ENCODE data around the gene ATP9B.

The ATP9B gene

DNA sequence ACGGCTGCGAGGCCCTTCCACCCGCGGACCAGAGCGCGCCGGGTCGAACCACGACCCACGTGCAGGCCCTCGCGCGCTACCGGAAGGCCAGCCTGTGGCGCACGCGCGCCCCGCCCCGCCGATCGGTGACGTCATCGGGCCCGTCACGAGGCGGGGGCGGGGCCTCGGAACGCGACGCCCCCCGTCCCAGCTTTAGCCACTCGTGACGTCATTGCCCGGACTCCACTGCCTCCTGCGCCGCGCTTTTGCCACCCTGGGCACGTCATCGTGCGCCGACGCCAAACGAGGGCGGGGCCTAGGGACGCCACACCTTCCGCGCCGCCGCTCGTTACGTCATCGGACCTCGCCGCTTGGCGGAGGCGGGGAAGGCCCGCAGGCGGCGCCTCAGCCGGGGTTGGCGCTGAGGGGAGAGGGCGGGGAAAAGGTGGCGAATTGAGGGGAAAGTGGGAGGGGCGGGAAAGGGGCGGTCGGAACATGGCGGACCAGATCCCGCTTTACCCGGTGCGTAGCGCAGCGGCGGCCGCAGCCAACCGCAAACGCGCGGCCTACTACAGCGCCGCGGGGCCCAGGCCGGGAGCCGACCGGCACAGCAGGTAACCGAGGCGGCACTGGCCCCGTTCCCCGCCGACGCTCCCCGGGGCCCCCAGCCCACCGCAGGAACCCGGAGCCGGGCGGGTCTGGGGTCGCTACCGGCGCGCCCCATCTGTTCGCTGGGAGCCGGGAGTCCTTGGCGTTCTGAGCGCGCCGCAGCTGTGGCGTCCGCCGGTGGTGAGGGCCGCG, at the start of gene ATP9B:
Gene ATP9B, plus strand, starts transcription at position 458 of the 780 bp plus-strand sequence. Its CDS starts 17 bp downstream, at position 475.
- DNase-seq (ENCODE audit: low read depth): peak; percentile 97

DNA sequence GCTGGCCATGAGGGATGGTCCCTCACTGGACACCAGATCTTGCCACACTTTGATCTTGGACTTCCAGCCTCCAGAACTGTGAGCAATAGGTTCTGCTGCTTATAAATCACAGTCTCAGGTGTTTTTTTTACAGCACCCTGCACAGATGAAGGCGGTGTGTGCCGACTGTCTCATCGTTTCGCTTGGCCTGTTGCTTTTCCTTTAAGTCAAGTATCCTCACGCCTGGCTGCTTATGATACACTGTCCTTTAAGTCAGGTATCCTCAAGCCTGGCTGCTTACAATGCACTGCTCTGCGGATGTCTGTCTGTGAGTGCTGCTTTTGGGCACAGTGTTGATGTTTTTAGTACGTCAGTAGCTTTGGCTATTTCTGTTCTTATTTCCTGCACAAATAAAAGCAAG, 49.3 kb upstream of the ATP9B start:
- no peak for DNase-seq (ENCODE audit: low read depth)

- DNase-seq (ENCODE audit: low read depth): no peak
These were observed 46.6 kb upstream of the ATP9B start for GRCh38 chr18:79022603-79023002.

- no peak for DNase-seq (ENCODE audit: low read depth)
These were observed 42.7 kb upstream of the ATP9B start for GRCh38 chr18:79026491-79026890.

GRCh38 chr18:79030680-79031079, 38.5 kb upstream of the ATP9B start:
- DNase-seq (ENCODE audit: low read depth): no peak

DNA sequence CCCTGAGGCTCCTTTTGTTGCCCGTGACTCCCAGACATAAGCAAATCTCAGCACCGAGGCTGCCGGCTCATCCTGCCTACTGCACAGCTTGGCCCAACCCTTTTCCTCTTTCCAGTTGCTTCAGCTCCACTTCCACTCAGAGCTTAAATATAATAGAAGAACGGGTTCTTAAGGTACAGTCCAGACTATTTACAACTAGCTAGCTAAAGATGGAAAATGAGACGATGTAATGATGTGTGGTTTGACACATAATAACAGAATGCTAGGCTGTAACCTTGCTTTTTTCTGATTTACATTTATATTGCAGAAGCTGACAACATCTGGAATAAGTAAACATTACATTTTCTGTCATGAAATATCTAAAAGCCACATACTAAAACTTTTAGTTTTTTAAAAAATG, 26.9 kb upstream of the ATP9B start:
- no peak for DNase-seq (ENCODE audit: low read depth)

- no peak for DNase-seq (ENCODE audit: low read depth)
These were observed 25.9 kb upstream of the ATP9B start for GRCh38 chr18:79043288-79043687.

GRCh38 chr18:79046522-79046921, 22.7 kb upstream of the ATP9B start:
- DNase-seq (ENCODE audit: low read depth): no peak

DNA sequence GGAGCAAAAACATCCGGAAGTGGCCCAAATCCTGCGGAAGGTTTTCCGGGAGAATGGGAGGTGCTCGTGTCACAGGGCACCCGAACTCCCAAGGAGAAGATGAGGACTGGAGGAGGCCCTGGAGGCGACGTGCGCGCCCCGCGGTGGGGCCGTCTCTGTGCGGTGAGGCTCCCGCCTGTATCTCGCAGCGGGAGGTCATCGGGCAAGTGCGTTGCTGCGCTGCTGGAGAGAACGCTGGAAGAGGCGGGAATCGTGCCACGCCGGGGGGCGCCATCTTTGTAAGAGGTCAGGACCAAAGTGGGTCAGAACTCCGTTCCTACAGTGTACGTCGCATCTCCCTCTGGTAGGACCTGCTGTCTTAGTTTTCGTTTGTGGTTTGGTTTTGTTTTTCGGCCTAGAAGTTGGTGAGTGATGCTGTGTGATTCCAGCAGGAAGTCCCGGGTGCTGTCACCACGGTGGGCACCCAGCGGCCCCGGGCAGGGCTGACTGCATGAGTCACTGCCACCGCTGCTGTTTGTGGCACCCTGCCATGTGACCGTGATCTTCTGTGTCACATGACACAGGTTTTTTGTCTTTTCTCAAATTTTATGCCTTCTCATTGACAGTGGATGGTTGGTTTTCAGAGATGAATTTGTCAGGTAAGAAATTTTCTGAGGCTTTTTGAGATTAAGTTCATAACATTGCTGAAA, 21.5 kb upstream of the ATP9B start:
- no peak for DNase-seq (ENCODE audit: low read depth)

DNA sequence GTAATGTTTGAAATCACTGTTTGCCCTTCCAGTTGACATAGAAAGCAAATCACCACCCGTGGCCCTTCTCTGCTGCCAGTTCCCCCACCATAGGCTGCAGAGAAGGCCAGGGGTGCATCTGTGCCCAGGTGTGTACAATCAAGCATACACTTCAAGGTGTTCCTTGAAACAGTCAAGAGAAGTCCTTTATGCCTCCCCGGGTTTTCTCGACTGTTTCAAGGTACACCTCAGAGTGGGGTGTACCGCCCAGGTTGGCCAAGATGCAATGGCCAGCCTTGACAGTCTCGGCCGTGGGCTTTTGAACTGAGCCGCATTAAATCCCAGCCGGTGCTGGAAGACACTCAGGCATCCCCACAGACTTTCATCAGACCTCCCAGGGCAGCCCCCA, 21.0 kb upstream of the ATP9B start:
- no peak for DNase-seq (ENCODE audit: low read depth)

DNA sequence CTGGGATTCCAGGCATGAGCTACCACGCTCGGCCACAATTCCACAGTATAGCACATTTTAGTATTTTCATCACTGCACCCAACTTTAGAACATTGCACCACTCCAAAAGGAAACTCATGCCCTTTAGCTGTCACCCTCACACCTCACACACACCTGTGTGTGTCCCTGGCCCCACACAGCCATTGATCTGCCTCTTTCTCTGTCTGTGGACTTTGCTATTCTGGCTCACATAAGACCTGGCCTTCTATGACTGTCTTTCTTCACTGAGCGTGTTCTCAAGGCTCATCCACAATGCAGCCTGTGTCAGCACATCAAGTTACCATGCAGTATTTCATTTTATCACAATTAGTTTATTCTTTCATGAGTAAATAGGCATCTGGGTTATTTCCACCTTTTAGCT, 19.7 kb upstream of the ATP9B start:
- DNase-seq (ENCODE audit: low read depth): no peak

GRCh38 chr18:79050005-79050404, 19.2 kb upstream of the ATP9B start:
- no peak for DNase-seq (ENCODE audit: low read depth)

GRCh38 chr18:79056827-79057367, 12.3 kb upstream of the ATP9B start:
- DNase-seq (ENCODE audit: low read depth): no peak

- DNase-seq (ENCODE audit: low read depth): no peak
These were observed 11.2 kb upstream of the ATP9B start for GRCh38 chr18:79058007-79058406.

- no peak for DNase-seq (ENCODE audit: low read depth)
These were observed 6.4 kb upstream of the ATP9B start for GRCh38 chr18:79062806-79063205.

DNA sequence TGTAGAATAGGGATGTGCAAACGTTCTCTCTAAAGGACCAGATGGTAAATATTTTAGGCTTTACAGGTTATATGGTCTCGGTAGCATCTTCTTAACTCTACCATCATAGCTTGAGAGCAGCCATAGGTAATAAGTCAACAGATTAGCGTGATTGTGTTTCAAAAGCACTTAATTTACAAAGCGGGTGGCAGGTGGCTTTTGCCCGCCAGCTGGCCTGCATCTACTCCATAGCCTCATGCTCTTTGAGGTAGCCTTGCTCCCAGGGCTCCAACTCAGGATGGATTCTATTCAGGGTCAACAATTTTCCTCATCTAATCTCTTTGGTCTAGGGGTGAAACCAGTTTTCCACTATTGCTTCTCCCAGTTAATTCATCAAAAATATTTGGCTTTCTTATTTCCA, 5.0 kb upstream of the ATP9B start:
- no peak for DNase-seq (ENCODE audit: low read depth)

- DNase-seq (ENCODE audit: low read depth): no peak
These were observed 3.4 kb upstream of the ATP9B start for GRCh38 chr18:79065802-79066201.

DNA sequence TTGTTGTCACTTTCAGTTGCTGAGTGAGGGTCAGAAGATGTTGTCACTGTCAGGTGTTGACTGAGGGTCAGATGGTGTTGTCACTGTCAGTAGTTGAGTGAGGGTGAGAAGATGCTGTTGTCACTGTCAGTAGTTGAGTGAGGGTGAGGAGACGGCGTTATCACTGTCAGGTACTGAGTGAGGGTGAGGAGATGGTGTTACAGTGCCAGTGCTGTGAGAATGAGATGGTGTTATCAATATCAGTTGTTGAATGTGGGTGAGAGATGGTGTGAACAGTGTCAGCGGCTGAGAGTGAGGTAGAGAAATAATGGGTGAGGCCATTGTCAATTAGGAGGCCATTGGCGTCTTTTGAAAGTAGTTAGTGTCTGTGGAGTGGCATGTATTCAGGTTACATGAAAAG, 1.6 kb upstream of the ATP9B start:
- DNase-seq (ENCODE audit: low read depth): no peak

DNA sequence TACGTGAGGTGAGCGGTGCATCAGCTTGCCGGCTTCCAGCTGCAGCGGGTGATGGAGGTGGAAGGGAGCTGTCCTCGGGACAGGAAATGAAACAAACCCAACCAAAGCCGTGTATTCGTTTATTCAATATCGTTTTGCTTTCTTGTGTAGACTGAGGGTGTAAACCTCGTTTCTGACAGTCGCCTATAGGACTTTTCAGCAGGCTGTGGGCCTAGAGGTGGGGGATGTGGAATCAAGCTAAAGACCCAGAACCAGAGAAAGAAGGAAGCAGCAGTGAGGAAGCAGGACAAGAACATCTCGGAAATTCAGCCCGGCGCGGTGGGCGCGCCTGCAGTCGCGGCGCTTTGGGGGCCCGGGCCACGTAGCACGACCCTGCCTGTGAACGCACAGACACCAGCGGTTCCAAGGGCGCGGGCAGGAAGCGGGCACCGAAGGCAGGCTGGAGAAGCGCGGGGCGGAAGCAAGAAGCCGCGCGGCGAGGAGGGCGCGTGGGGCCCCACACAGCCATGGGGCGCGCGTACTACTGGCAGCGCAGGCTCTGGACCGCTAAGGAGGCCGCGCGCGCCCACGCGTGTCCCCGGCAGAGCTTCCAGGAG, 755 bp upstream of the ATP9B start:
- DNase-seq (ENCODE audit: low read depth): peak; percentile 28

GRCh38 chr18:79069717-79070151, 540 bp downstream of the ATP9B start:
- peak; percentile 23 for DNase-seq (ENCODE audit: low read depth)

GRCh38 chr18:79070486-79070885, 1.3 kb downstream of the ATP9B start:
- DNase-seq (ENCODE audit: low read depth): no peak

DNA sequence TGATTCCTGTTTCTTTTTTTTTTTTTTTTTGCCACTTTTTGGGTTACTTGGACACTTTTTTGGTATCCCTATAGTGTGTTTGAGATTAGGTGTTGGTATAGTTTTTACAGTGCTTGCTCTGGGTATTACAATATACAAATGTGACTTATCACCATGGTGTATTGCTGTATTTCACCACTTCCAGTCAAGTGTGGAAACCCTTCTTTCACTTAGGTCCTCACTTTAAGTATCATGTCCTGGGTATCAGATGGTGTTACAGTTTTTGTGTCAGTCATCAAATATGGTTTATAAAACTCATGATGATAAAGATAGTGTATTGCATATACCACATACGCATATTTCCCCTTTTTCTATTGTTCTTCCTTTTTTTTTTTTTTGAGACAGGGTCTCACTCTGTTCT, 1.8 kb downstream of the ATP9B start:
- DNase-seq (ENCODE audit: low read depth): no peak
